ENCODE measurements around the gene SPTB.

SPTB gene

DNA sequence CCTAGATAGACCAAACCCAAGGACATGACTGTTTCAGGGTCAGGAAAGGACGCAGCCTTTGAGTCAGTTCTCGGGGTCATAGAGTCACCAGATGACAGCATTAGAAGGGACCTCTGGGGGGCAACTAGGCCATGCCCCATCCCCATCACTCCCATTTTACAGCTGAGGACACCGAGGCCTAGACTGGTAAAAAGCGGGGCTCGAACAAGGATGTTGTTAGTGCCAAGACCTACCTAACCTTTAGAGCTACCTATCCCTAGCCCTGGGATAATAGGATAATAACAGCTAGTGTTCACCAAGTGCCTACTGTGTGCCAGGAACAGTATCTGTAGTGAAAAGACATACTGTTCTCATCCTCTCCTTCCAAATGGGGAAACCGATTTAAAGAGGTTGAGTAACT, 126.8 kb downstream of the SPTB start:
- no peak for DNase-seq
- no peak for TF ChIP-seq GATA1 (IDR thresholded peaks at IDR 0.05; ENCODE audit: low read depth, low read length)
- TF ChIP-seq POLR2A (IDR thresholded peaks at IDR 0.05; ENCODE audit: low read length), result no peak

DNA sequence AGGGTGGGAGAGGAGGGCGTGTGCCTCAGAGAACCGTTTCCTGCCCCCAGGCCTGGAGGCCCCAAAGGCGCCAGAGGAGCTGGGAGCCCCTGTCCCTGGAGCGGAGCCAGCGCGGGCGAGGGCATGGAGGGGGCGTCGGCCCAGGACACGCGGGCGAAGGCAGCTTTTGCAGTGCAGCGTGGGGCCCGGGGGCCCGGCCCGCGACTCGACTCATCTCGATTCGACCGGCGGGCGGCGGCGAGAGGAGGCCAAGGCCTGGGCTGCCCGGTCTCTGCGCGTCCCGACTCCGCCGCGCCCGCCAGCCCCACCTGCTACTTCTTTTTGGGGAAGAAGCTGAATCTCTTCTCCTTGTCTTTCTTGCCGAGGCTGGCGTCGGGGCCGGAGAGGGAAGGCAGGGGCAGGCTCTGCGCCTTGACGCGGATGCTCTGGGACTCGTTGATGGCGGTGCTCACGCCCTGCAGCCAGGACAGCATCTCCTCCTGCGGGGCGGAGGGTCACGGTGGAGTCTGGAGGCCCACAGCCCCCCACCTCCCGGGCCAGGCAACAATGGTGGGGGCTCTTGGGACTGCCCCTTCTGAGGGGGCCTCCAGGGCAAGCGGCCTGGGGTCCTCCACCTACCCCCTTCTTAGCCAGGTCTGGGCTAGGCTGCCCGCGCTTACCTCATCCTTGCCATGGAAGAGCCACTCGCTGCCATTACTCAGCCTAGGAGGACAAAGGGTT, 130.6 kb downstream of the SPTB start:
- TF ChIP-seq GATA1 (IDR thresholded peaks at IDR 0.05; ENCODE audit: low read depth, low read length), result no peak
- no peak for TF ChIP-seq POLR2A (IDR thresholded peaks at IDR 0.05; ENCODE audit: low read length)
- DNase-seq, result no peak

DNA sequence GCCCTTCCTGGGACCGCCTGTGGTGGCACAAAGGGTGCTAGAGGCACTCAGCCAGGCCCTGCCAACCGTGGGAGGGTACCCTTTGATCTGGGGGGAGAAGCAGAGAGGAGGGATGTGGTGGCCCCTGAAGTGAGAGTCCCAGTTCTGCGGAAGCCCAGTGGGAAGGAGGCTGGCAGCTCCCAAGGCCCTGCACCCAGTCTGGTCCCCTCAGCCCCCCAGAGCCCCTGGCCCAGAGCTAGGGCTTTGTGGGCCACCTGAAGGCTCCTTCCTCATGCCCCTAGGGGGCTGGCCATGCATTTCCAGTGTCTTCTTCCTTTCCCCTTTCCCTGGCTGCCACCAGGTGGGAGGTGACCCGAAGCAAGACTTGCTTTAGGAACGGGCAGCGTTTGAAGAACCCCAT, 131.2 kb downstream of the SPTB start:
- TF ChIP-seq GATA1 (IDR thresholded peaks at IDR 0.05; ENCODE audit: low read depth, low read length) (no peak), POLR2A (IDR thresholded peaks at IDR 0.05; ENCODE audit: low read length) (no peak)
- no peak for DNase-seq

DNA sequence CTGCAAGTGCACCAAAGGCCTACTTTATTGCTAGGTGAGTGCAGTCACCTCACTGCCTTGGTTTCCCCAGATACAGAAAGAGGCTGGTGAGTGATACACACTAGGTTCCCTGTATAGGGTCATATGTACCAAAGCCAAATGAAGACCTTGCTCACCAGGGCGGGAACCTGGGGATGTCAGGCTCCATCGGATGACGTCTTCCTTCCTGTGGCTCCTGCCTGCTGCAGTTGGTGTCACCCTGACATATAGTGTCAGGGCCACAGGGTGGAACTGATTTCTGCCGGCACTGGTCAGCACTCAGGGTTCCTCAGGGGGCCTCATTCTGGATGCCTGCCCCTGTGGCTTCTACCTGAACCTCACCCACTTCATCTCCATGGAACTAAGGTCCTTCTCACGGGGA, 132.4 kb downstream of the SPTB start:
- no peak for TF ChIP-seq POLR2A (IDR thresholded peaks at IDR 0.05; ENCODE audit: low read length)
- TF ChIP-seq GATA1 (IDR thresholded peaks at IDR 0.05; ENCODE audit: low read depth, low read length), result no peak
- DNase-seq, result no peak

DNA sequence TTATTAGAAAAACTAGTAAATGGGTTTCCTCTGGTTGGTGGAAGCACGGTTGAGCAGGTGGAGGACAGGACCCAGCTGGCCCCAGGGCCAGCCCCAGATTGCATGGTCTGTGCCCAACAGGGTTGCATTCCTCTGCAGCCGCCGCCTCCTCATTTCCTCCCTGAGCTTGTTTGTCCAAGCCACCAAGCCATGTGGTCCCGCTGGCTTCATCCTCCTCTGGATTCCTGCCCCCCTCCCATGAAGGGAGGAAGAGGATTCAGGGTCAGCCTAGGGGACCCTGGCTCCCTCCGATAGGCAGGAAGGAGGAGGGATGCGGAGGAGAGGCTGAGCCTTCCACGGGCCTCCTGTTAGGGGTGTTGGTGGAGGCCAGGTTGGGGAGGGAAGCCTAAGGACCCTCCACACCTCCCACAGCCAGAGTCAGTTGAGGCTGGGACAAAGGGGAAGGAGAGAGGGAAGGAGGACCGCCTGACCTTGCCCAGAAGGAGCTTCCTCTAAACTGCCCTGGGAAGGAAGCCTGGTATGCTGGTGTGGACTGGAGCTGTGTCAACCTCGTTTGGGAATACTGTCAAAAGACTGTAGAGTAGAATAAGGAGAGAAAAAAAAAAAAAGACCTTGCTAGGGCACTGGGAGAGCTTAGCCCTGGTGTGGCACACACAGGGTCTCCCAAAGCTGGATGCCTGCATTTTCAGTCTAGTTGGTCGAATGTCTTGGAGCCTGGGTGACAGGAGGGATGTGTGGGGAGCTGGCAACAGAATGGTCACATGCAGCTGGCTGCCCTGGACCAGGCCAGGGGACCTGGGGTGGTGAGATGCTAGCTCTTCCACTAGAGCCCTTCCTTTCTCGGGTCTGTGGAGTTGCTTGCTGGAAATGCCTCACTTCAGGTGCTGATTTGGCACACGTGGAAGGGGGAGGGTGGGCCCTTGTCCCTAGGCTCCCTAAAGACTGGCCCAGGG, 133.1 kb downstream of the SPTB start:
- no peak for DNase-seq
- TF ChIP-seq GATA1 (IDR thresholded peaks at IDR 0.05; ENCODE audit: low read depth, low read length) (no peak), POLR2A (IDR thresholded peaks at IDR 0.05; ENCODE audit: low read length) (no peak)

DNA sequence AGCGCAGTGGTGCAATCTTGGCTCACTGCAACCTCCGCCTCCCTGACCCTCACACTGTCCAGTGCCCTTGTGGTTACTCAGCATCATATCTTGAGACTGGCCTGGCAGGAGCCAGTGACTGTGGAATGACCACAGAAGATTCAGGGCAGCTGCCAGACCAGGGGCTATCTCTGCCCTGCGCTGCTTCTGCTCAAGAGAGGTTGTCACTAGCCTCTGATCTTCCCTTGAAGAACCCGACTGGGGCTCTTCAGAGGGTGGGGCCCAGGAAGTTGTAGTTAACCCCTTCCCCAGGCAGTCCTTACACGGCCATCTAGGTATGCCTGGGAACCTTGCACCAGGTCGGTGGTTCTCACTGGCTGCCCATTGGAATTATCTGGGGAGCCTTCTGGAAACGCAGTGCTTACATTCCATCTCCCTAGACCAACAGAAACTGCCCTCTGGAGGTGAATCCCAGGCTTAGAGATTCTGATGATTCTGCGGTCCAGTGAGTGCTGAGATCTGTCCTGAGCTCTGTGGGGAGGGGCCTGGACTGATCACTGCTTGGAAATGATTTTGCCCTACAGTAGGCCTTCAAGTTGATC, 134.1 kb downstream of the SPTB start:
- no peak for DNase-seq
- TF ChIP-seq POLR2A (IDR thresholded peaks at IDR 0.05; ENCODE audit: low read length), result no peak
- TF ChIP-seq GATA1 (IDR thresholded peaks at IDR 0.05; ENCODE audit: low read depth, low read length), result no peak

DNA sequence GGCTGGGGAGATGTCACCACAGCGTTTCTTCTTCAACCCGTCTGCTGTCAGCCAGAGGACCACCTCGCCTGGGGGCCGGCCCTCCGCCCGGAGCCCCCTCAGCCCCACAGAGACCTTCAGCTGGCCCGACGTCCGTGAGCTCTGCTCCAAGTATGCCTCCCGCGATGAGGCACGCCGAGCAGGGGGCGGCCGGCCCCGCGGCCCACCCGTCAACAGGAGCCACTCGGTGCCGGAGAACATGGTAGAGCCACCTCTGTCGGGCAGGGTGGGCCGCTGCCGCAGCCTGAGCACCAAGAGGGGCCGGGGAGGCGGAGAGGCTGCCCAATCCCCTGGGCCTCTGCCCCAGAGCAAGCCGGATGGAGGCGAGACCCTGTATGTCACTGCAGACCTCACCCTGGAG, 136.6 kb downstream of the SPTB start:
- TF ChIP-seq POLR2A (IDR thresholded peaks at IDR 0.05; ENCODE audit: low read length), result no peak
- TF ChIP-seq GATA1 (IDR thresholded peaks at IDR 0.05; ENCODE audit: low read depth, low read length), result no peak
- no peak for DNase-seq

DNA sequence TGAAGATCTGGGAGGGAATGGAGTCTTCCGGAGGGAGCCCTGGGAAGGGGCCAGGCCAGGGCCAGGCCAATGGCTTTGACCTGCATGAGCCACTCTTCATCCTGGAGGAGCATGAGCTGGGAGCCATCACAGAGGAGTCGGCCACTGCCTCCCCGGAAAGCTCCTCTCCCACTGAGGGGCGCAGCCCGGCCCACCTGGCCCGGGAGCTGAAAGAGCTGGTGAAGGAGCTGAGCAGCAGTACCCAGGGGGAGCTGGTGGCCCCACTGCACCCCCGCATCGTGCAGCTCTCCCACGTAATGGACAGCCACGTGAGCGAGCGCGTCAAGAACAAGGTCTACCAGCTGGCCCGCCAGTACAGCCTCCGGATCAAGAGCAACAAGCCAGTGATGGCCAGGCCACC, 137.7 kb downstream of the SPTB start:
- DNase-seq, result no peak
- TF ChIP-seq GATA1 (IDR thresholded peaks at IDR 0.05; ENCODE audit: low read depth, low read length), result no peak
- no peak for TF ChIP-seq POLR2A (IDR thresholded peaks at IDR 0.05; ENCODE audit: low read length)

DNA sequence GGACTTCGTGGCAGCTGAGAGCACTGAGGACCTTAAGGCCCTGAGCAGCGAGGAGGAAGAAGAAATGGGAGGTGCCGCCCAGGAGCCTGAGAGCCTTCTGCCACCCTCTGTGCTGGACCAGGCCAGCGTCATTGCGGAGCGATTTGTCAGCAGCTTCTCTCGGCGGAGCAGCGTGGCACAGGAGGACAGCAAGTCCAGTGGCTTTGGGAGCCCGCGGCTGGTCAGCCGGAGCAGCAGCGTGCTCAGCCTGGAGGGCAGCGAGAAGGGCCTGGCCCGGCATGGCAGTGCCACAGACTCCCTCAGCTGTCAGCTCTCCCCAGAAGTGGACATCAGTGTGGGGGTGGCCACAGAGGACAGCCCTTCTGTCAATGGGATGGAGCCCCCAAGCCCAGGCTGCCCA, 138.5 kb downstream of the SPTB start:
- no peak for DNase-seq
- TF ChIP-seq GATA1 (IDR thresholded peaks at IDR 0.05; ENCODE audit: low read depth, low read length), result no peak
- TF ChIP-seq POLR2A (IDR thresholded peaks at IDR 0.05; ENCODE audit: low read length), result no peak

DNA sequence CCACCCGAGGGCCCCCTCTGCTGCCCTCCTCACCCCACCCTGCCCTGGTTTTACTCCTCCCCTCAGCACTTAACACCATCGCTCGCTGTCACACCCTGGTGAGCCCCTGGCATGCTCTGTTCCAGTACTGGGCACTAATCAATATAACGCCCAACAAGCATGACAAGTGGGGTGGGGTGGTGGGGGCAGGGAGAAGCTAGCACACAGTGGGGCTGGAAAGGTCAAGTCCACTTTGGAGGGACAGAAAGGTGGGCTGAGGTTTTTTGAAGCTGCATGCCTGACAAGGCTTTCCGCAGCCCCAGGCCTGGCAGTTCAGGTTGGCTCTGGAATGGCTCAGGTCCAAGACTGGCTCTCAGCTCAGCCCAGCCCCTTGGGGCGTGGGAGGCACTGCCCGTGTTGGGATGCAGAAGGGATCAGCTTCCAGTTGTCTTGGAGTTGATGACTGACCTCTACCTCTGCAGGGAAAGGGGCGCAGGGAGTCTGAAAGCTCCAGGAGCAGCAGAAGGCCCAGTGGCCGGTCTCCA, 141.4 kb downstream of the SPTB start:
- DNase-seq, result no peak
- no peak for TF ChIP-seq GATA1 (IDR thresholded peaks at IDR 0.05; ENCODE audit: low read depth, low read length)

DNA sequence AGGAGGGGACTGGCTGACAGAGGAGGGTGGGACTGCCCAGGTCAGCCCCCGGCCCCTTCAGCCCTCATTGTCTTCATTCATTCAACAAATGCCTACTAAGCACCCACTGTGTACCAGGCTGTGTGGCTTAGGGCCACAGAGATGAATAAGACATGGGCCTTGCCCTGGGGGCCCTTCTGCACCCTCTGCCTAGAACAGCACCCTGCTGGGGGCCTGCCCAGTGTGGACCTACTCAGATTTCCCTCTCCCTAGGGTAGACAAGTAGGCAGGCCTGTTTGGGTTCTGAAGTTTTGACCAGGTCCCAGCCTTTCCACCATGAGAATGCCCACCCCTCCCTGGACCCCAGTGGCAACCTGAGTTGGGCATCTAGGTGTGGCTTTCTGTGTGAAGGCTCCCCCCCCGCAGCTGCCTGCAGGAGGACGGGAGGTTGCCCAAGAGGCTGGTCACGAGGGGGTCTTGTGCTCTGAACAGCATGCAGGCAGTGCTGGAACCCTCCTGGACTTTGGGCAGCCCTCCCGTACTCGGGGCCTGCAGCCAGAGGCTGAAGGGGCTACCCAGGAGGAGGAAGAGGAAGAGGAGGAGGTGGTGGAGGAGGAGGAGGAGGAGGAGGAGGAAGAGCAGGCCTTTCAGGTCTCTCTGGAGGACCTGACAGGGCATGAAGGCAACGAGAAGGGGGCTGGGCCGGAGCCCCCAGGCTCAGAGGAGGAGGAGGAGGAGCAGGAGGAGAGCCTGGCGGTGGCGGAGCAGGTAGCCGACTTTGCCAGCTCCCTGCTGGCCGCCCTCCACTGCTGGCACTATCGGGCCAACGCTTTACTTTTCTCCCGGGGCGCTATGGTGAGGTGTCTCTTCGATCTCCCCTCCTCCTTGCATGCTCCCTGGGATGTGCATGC, 142.1 kb downstream of the SPTB start:
- TF ChIP-seq POLR2A (IDR thresholded peaks at IDR 0.05; ENCODE audit: low read length) (no peak), GATA1 (IDR thresholded peaks at IDR 0.05; ENCODE audit: low read depth, low read length) (no peak)
- DNase-seq, result no peak

DNA sequence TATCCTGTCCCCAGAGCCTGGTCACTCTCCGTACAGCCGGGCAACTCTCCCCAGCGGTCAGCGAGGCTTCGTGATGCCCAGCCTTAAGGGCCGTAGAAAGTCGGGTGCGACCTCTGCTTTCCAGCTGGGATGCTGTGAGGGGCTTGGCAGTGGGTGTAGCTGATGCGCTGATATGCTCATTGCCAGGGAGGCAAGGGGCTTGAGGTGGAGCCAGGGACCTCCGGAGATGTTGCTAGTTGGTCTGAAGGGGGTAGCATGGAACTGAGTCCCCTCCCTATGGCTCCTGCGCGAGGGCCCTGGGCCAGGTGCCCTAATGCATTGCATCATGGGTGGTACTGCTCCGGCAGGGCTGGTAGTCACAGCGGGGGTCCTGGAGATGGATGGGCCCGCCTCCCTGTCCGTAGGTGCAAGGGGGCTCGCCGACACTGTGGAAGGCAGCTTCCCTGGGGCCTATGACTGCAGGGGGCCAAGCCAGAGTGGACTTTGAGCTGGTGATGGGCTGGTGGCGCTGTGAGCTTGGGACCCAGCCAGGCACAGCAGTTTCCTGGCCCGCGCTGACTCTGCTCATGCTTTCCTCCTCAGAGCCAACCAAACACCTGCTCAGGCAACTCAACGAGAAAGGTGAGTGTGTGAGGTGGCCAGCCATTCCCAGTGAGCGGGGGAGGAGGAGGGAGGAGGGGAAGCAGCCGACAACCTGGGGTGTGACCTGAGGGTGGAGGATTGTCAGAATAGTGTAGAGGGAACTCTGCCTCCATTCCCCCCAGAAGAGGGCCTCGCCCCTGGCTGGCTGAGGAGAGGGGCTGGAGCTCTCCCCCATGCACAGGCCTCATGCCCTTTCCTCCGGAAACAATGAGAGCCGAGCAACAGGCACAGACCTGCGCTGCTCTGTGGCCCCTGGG, 143.2 kb downstream of the SPTB start:
- TF ChIP-seq GATA1 (IDR thresholded peaks at IDR 0.05; ENCODE audit: low read depth, low read length) (no peak), POLR2A (IDR thresholded peaks at IDR 0.05; ENCODE audit: low read length) (no peak)
- DNase-seq, result no peak
